Lower lobe of right lung (tissue), 2 donors: ENCODE data around the gene MCF2L. TPM values are rescaled to one million over a fixed set of nuclear protein-coding genes. Genes with fewer than 3 reads are reported as not detected.

ENCODE experiments used
- ATAC-seq, 2 donors: fragments of 200-7000 bp; cut with Tn5 transposase; one replicate each; pipeline ENCODE4 v1.9.1; 2020 to 2022; ENCODE audit warnings: mild to moderate bottlenecking in 2 of 2, moderate library complexity in 2 of 2
- DNase-seq: peaks from one replicate; pipeline ENCODE4 v3.0.0-alpha.2; 2020
- H3K27ac ChIP-seq: fragments of 200-600 bp; one replicate; pipeline ENCODE4 v1.8.0; 2022
- H3K27me3 ChIP-seq: fragments of 200-600 bp; one replicate; pipeline ENCODE4 v1.8.0; 2022; ENCODE audit warnings: low read depth
- H3K36me3 ChIP-seq: fragments of 200-600 bp; one replicate; pipeline ENCODE4 v1.8.0; 2022; ENCODE audit warnings: mild to moderate bottlenecking
- H3K4me1 ChIP-seq: fragments of 200-600 bp; one replicate; pipeline ENCODE4 v1.8.0; 2022
- H3K4me3 ChIP-seq: fragments of 200-600 bp; one replicate; pipeline ENCODE4 v1.8.0; 2022; ENCODE audit warnings: mild to moderate bottlenecking
- H3K9me3 ChIP-seq: fragments of 200-600 bp; one replicate; pipeline ENCODE4 v1.8.0; 2022
- intact Hi-C: fragments of 100-400 bp; cut with DNase I; formaldehyde crosslinking; loops from one replicate; pipeline ENCODE4 v1.11.0; 2022
- total RNA-seq: library from RNA; stranded (reverse); fragmentation: NEBNext Ultra II Directional; extraction: Animal tissue kit (Norgen Biotek cat#: 25700); gene quantifications from one replicate; pipeline ENCODE4 v1.2.1, GENCODE V29; 2021
- TF ChIP-seq, protein P1 (sequence below): fragments of 200-600 bp; IDR thresholded peaks from one replicate; pipeline ENCODE4 v1.8.0; 2022; ENCODE audit warnings: antibody characterized with exemption, mild to moderate bottlenecking
- donor health status: DM: no; HTN: yes; CAD: no; lungs with severe emphysema.

Gene MCF2L
- total RNA-seq, 1 donor from 2014 or later, result 42.4 TPM

DNA sequence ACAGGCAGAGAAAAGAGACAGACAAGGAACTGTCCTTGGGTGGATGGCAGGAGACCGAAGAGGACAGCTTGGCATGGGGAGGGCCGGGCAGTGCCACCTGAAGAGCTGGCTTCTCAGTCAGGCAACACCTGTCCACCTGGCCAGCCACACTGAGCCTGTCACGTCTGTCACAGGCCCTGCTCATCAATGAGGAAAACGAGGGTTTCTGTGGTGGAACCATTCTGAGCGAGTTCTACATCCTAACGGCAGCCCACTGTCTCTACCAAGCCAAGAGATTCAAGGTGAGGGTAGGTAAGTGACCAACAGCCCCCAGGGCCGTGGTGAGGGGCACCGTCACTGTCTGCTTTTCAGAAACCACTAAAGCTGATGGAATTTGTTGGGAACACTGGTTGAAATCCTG, 178.2 kb downstream of the MCF2L start:
- intact Hi-C loops, result no loop called here
- DNase-seq, result no peak
- Histone ChIP-seq H3K27me3 (no peaks in the 10 kb centered on the region), H3K9me3 (no peaks in the 10 kb centered on the region), H3K4me3 (no peak overlapping the region), H3K4me1 (peaks cover 5% of the 10 kb centered on the region), H3K36me3 (no peaks in the 10 kb centered on the region), H3K27ac (no peak overlapping the region)
- ATAC-seq, result no peak
- TF ChIP-seq, protein P1, sequence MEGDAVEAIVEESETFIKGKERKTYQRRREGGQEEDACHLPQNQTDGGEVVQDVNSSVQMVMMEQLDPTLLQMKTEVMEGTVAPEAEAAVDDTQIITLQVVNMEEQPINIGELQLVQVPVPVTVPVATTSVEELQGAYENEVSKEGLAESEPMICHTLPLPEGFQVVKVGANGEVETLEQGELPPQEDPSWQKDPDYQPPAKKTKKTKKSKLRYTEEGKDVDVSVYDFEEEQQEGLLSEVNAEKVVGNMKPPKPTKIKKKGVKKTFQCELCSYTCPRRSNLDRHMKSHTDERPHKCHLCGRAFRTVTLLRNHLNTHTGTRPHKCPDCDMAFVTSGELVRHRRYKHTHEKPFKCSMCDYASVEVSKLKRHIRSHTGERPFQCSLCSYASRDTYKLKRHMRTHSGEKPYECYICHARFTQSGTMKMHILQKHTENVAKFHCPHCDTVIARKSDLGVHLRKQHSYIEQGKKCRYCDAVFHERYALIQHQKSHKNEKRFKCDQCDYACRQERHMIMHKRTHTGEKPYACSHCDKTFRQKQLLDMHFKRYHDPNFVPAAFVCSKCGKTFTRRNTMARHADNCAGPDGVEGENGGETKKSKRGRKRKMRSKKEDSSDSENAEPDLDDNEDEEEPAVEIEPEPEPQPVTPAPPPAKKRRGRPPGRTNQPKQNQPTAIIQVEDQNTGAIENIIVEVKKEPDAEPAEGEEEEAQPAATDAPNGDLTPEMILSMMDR, result no peak

DNA sequence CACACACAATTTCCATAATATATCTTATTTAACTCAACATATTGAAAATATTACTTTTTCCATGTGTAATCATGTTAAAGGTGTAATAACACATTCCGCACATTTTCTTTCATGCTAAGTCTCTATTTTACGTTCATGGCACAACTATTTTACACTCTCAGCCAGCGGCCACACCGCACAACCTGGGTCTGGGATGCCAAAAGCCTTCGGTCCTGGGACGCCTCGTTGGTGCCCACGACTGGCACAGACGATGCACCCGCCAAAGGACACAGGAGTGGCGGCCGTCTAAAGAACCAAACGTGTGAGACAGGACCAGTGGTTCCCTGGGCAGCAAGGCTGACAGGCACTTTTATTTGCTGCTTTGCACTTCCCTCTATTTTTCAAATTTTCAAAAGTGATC, 179.4 kb downstream of the MCF2L start:
- ATAC-seq (no peak), DNase-seq (no peak)

DNA sequence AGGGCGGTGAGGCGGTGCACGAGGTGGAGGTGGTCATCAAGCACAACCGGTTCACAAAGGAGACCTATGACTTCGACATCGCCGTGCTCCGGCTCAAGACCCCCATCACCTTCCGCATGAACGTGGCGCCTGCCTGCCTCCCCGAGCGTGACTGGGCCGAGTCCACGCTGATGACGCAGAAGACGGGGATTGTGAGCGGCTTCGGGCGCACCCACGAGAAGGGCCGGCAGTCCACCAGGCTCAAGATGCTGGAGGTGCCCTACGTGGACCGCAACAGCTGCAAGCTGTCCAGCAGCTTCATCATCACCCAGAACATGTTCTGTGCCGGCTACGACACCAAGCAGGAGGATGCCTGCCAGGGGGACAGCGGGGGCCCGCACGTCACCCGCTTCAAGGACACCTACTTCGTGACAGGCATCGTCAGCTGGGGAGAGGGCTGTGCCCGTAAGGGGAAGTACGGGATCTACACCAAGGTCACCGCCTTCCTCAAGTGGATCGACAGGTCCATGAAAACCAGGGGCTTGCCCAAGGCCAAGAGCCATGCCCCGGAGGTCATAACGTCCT, 180.0 kb downstream of the MCF2L start:
- no peaks in the 10 kb centered on the region for H3K36me3 ChIP-seq
- H3K9me3 ChIP-seq, result no peaks in the 10 kb centered on the region
- H3K27me3 ChIP-seq, result no peaks in the 10 kb centered on the region
- ATAC-seq (no peak), DNase-seq (no peak)
- intact Hi-C loops, result no loop called here
- peaks cover 16% of the 10 kb centered on the region for H3K4me1 ChIP-seq
- TF ChIP-seq, protein P1, result no peak
- H3K27ac ChIP-seq, result no peak overlapping the region
- no peak overlapping the region for H3K4me3 ChIP-seq

More for the DNA sequence above, 179.4 kb downstream of the MCF2L start:
- Histone ChIP-seq H3K27me3 (no peaks in the 10 kb centered on the region), H3K4me1 (peaks cover 14% of the 10 kb centered on the region), H3K4me3 (no peak overlapping the region), H3K9me3 (no peaks in the 10 kb centered on the region), H3K27ac (no peak overlapping the region), H3K36me3 (no peaks in the 10 kb centered on the region)
- TF ChIP-seq, protein P1, result no peak
- intact Hi-C loops, result no loop called here

Other genes with a start within 250 kb of the MCF2L start
- gene F7, start 136.6 kb downstream of the MCF2L start, total RNA-seq, result not detected
- gene F10, start 153.6 kb downstream of the MCF2L start, total RNA-seq, result 8.9 TPM
- not detected for gene PROZ, start 189.4 kb downstream of the MCF2L start, total RNA-seq
- gene PCID2, start 239.5 kb downstream of the MCF2L start, total RNA-seq, result 35.1 TPM
- gene CUL4A, start 240.4 kb downstream of the MCF2L start, total RNA-seq, result 60.1 TPM